BLaER1 treated with 17β-estradiol and CSF1 and Interleukin-3, amounts not matched to agents 10 nM and 100 nM (cell line): Measurements from ENCODE around the gene EYA3.
"Not testable (repeated sequence)": the region's sequence is repeated elsewhere in the genome, so short reads cannot be mapped to it uniquely, and the experiment has no call there.

Experiments
- H3K27ac ChIP-seq, 11 experiments: shearing (Covaris generic); formaldehyde crosslinking; 2 replicates each; pipeline ENCODE4 v1.8.1; 2022
- H3K27me3 ChIP-seq, 11 experiments: shearing (Covaris generic); formaldehyde crosslinking; 2 replicates each; pipeline ENCODE4 v1.8.1; 2022
- H3K36me3 ChIP-seq, 11 experiments: shearing (Covaris generic); formaldehyde crosslinking; 2 replicates each; pipeline ENCODE4 v1.8.1; 2022
- H3K4me1 ChIP-seq, 10 experiments: shearing (Covaris generic); formaldehyde crosslinking; 2 replicates each; pipeline ENCODE4 v1.8.1; 2022
- H3K4me2 ChIP-seq, 11 experiments: shearing (Covaris generic); formaldehyde crosslinking; 2 replicates each; pipeline ENCODE4 v1.8.1; 2022
- H3K4me3 ChIP-seq, 10 experiments: shearing (Covaris generic); formaldehyde crosslinking; 2 replicates each; pipeline ENCODE4 v1.8.1; 2022
- H3K9ac ChIP-seq, 11 experiments: shearing (Covaris generic); formaldehyde crosslinking; 2 replicates each; pipeline ENCODE4 v1.8.1; 2022
- H3K9me3 ChIP-seq, 11 experiments: shearing (Covaris generic); formaldehyde crosslinking; replicated peaks in 1 of 11; 2 replicates each; pipeline ENCODE4 v1.8.1; 2022
- H4K20me1 ChIP-seq, 11 experiments: shearing (Covaris generic); formaldehyde crosslinking; 2 replicates each; pipeline ENCODE4 v1.8.1; 2022
- Cebpa-rat ChIP-seq, 11 experiments: shearing (Covaris generic); IDR thresholded peaks; 2 replicates each; pipeline ENCODE4 v1.8.1; 2022

Gene EYA3

GRCh38 chr1:28035420-28035819 lies 53.0 kb downstream of the EYA3 start:
- H3K27ac ChIP-seq = no peak overlapping the region
- no peaks in the 10 kb centered on the region for H3K4me1 ChIP-seq
- no peak overlapping the region for H3K4me3 ChIP-seq
- H3K9me3 ChIP-seq = no peaks in the 10 kb centered on the region
- no peak for TF ChIP-seq Cebpa-rat (IDR thresholded peaks at IDR 0.05)
- peaks cover 0 to 26% (median 0%) of the 10 kb centered on the region in 11 experiments; a peak in 3 of 22 replicates for H4K20me1 ChIP-seq
- no peak overlapping the region for H3K9ac ChIP-seq
- no peaks in the 10 kb centered on the region for H3K27me3 ChIP-seq
- H3K36me3 ChIP-seq = peaks cover 33 to 99% (median 62%) of the 10 kb centered on the region in 11 experiments
- no peak overlapping the region for H3K4me2 ChIP-seq

GRCh38 chr1:28032281-28032680 lies 56.1 kb downstream of the EYA3 start:
- no peaks in the 10 kb centered on the region for H3K27me3 ChIP-seq
- no peak overlapping the region for H3K4me2 ChIP-seq
- H3K4me1 ChIP-seq = no peaks in the 10 kb centered on the region
- no peak overlapping the region for H3K4me3 ChIP-seq
- TF ChIP-seq Cebpa-rat (IDR thresholded peaks at IDR 0.05) = no peak
- no peak overlapping the region for H3K9ac ChIP-seq
- H3K36me3 ChIP-seq = peaks cover 21 to 99% (median 48%) of the 10 kb centered on the region in 11 experiments
- no peak overlapping the region for H3K27ac ChIP-seq
- peaks cover 0 to 50% (median 0%) of the 10 kb centered on the region in 11 experiments; a peak in 5 of 22 replicates for H4K20me1 ChIP-seq
- no peaks in the 10 kb centered on the region for H3K9me3 ChIP-seq

DNA sequence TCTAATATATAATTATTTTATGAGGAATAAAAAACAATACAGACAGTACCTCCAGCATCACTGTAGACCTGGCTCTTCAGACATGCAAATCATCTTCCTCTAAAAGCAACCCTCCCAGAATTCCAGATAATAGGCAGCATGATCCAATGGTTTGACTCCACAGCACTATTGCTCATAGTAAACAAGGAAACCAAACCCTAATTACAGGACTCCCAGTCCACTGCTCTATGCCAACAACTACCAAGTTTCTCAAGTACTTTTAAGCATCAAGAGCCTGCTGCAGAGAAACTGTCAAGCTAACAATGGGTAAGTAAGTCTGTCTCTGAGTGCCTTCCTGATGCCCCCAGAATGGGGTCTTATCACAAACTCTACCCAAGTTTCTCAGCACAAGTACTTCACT lies 57.2 kb downstream of the EYA3 start:
- Histone ChIP-seq H3K9me3 (no peaks in the 10 kb centered on the region), H3K4me3 (no peak overlapping the region), H3K4me2 (no peak overlapping the region), H3K36me3 (peaks cover 24 to 99% (median 49%) of the 10 kb centered on the region in 11 experiments), H3K27ac (no peak overlapping the region), H3K4me1 (no peaks in the 10 kb centered on the region), H4K20me1 (peaks cover 0 to 50% (median 0%) of the 10 kb centered on the region in 11 experiments; a peak in 5 of 22 replicates), H3K9ac (no peak overlapping the region), H3K27me3 (no peaks in the 10 kb centered on the region)
- TF ChIP-seq Cebpa-rat (IDR thresholded peaks at IDR 0.05) = no peak

DNA sequence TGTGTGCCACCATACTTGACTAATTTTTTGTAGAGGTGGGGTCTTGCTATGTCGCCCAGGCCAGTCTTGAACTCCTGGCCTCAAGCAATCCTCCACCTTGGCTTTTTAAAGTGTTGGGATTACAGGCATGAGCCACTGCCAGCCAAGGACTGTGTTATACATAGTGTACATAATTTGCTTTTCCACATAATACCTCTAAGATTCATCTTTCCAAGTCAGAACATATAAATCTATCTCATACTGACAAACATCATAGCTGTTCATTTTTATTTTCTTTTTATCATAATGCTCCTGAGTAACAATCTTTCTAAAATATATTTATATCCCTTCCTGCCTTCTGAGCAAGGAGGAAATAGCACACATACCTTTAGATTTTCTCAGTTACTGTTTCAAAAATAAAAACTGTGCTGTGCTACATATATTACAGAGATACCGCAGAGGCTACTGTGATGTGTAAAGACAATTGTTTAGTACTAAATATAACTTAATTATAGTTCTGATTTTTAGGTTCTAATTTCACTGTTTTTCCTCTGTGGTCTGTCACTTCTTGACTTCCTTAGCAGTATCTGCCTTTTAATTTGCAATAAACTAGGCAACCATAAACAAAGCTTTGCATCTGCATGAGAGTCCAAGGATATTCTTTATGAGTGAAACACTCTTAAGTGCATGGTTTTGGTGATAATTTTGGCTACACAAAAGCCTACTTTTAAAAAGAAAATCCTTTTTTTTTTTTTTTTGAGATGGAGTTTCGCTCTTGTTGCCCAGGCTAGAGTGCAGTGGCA lies 59.3 kb downstream of the EYA3 start:
- Histone ChIP-seq H3K4me3 (no peak overlapping the region), H3K27me3 (no peaks in the 10 kb centered on the region), H3K4me1 (no peaks in the 10 kb centered on the region), H3K4me2 (no peak overlapping the region), H3K9me3 (no peaks in the 10 kb centered on the region), H4K20me1 (peaks cover 0 to 45% (median 0%) of the 10 kb centered on the region in 11 experiments; a peak in 5 of 22 replicates), H3K9ac (no peak overlapping the region), H3K36me3 (peaks cover 28 to 99% (median 52%) of the 10 kb centered on the region in 11 experiments), H3K27ac (no peak overlapping the region)
- TF ChIP-seq Cebpa-rat (IDR thresholded peaks at IDR 0.05) = no peak

- peaks cover 27 to 99% (median 61%) of the 10 kb centered on the region in 11 experiments for H3K36me3 ChIP-seq
- no peaks in the 10 kb centered on the region for H3K27me3 ChIP-seq
- H3K9ac ChIP-seq = no peak overlapping the region
- H3K27ac ChIP-seq = no peak overlapping the region
- H3K4me3 ChIP-seq = no peak overlapping the region
- peaks cover 0 to 41% (median 0%) of the 10 kb centered on the region in 11 experiments; a peak in 5 of 22 replicates for H4K20me1 ChIP-seq
- no peak overlapping the region for H3K4me2 ChIP-seq
- H3K9me3 ChIP-seq = no peaks in the 10 kb centered on the region
- no peaks in the 10 kb centered on the region for H3K4me1 ChIP-seq
- TF ChIP-seq Cebpa-rat (IDR thresholded peaks at IDR 0.05) = no peak
Observed at GRCh38 chr1:28027660-28028059, 60.8 kb downstream of the EYA3 start.

DNA sequence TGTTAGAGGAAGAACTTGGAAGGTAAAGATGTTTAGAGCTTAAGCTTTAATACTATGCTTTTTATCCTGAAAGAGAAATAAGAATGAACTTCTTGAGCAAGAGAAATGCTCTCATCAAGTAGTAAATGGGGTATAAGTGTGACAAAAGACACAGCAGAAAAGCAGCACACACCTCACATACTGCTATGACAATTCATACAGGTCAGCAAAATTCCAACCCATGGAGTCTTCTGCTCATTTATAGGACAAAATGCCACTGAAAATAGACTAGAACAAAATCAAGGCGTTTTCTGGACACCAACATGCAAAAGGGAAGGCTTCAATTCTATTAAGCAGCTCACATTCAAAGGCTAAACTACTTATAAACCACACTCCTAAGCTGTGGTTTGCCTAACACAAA lies 61.2 kb downstream of the EYA3 start:
- Histone ChIP-seq H3K4me1 (no peaks in the 10 kb centered on the region), H3K27ac (no peak overlapping the region), H3K4me3 (no peak overlapping the region), H3K9ac (no peak overlapping the region), H3K9me3 (no peaks in the 10 kb centered on the region), H3K36me3 (peaks cover 30 to 99% (median 59%) of the 10 kb centered on the region in 11 experiments), H4K20me1 (peaks cover 0 to 37% (median 0%) of the 10 kb centered on the region in 11 experiments; a peak in 5 of 22 replicates), H3K4me2 (no peak overlapping the region), H3K27me3 (no peaks in the 10 kb centered on the region)
- no peak for TF ChIP-seq Cebpa-rat (IDR thresholded peaks at IDR 0.05)

DNA sequence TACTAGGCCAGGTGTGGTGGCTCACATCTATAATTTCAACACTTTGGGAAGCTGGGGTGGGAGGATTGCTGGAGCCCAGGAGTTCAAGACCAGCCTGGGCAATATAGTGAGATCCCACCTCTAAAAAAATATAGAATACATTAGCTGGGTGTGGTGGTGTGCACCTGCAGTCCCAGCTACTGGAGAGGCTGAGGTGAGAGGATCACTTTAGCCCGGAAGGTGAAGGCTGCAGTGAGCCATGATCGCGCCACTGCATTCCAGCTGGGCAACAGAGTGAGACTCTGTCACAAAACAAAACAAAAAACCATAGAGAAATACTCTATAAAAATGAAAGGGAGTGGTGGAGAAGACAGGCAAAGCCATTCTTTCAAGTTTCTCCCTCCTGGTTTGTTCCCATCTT lies 62.1 kb downstream of the EYA3 start:
- Histone ChIP-seq H3K27ac (no peak overlapping the region), H3K9me3 (no peaks in the 10 kb centered on the region), H4K20me1 (peaks cover 0 to 35% (median 0%) of the 10 kb centered on the region in 11 experiments; a peak in 5 of 22 replicates), H3K4me3 (no peak overlapping the region), H3K27me3 (no peaks in the 10 kb centered on the region), H3K4me1 (peaks cover 0 to 4% (median 0%) of the 10 kb centered on the region in 10 experiments; a peak in 4 of 20 replicates), H3K4me2 (no peak overlapping the region), H3K9ac (no peak overlapping the region), H3K36me3 (peaks cover 30 to 99% (median 54%) of the 10 kb centered on the region in 11 experiments)
- no peak for TF ChIP-seq Cebpa-rat (IDR thresholded peaks at IDR 0.05)

DNA sequence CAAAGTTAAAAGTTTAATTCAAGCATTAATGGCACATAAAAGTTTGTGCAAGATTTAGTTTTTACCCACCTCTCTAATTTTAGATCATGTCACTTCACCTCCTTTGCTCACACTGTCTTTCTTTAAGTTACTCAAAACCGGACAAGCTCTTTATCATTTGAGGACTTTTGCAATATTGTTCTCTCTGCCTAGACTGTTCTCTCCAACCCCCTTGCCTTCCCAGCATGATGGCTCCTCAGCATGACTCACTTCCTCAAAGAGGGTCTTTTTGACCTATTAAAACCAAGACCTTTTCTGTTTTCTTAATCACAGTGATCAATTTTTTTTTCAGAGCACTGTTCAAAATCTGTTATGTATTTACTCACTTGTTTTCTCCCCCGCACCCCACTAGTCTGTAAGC lies 67.3 kb downstream of the EYA3 start:
- H3K4me1 ChIP-seq = peaks cover 0 to 9% (median 0%) of the 10 kb centered on the region in 10 experiments; a peak in 4 of 20 replicates
- no peak overlapping the region for H3K9ac ChIP-seq
- H3K4me2 ChIP-seq = peak overlapping the region in 1 of 11 experiments; percentile 17; a peak in 1 of 22 replicates
- H4K20me1 ChIP-seq = peaks cover 0 to 32% (median 0%) of the 10 kb centered on the region in 11 experiments; a peak in 4 of 22 replicates
- no peak for TF ChIP-seq Cebpa-rat (IDR thresholded peaks at IDR 0.05)
- H3K27me3 ChIP-seq = no peaks in the 10 kb centered on the region
- H3K4me3 ChIP-seq = no peak overlapping the region
- H3K36me3 ChIP-seq = peaks cover 31 to 100% (median 65%) of the 10 kb centered on the region in 11 experiments
- H3K9me3 ChIP-seq = no peaks in the 10 kb centered on the region
- no peak overlapping the region for H3K27ac ChIP-seq

DNA sequence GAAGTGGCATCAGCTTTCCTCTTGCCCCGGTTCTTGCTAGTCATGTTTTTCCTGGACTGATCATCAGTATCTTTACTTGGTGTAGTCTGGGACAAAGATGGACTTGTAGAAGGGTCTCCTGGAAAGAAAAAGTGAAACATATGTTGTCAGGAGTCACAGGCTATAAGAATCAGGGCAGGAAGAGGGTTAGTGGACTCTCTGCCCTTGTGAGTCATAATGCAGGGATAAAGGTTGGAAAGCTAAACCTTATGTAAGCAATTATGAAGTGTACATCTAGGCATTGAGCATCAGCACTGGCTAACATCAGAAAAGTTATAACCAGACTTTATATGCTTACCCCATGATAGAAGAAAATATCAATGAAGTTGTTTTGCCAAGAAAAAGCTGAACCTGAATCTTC lies 77.4 kb downstream of the EYA3 start:
- Histone ChIP-seq H3K9me3 (no peaks in the 10 kb centered on the region), H3K36me3 (peaks cover 67 to 98% (median 92%) of the 10 kb centered on the region in 11 experiments), H3K4me1 (no peaks in the 10 kb centered on the region), H3K4me3 (no peak overlapping the region), H3K9ac (no peak overlapping the region), H4K20me1 (peaks cover 0 to 8% (median 0%) of the 10 kb centered on the region in 11 experiments; a peak in 4 of 22 replicates), H3K27me3 (no peaks in the 10 kb centered on the region), H3K4me2 (no peak overlapping the region), H3K27ac (no peak overlapping the region)
- TF ChIP-seq Cebpa-rat (IDR thresholded peaks at IDR 0.05) = no peak

GRCh38 chr1:28003117-28003516 lies 85.3 kb downstream of the EYA3 start:
- not testable (repeated sequence) for H3K4me2 ChIP-seq

More at GRCh38 chr1:28003117-28003516, 85.3 kb downstream of the EYA3 start:
- not testable (repeated sequence) for H3K27me3 ChIP-seq, H3K4me3 ChIP-seq, H3K9ac ChIP-seq, H3K27ac ChIP-seq, H3K9me3 ChIP-seq, H4K20me1 ChIP-seq, H3K4me1 ChIP-seq
- peaks cover 59 to 99% (median 85%) of the 10 kb centered on the region in 11 experiments for H3K36me3 ChIP-seq
